CMK (cell line): ENCODE results near the gene PRKG1.

ENCODE experiments used
- DNase-seq: peaks from one replicate; pipeline ENCODE4 v3.0.0-alpha.2; 2010; ENCODE audit warnings: low read depth

Gene PRKG1

DNA sequence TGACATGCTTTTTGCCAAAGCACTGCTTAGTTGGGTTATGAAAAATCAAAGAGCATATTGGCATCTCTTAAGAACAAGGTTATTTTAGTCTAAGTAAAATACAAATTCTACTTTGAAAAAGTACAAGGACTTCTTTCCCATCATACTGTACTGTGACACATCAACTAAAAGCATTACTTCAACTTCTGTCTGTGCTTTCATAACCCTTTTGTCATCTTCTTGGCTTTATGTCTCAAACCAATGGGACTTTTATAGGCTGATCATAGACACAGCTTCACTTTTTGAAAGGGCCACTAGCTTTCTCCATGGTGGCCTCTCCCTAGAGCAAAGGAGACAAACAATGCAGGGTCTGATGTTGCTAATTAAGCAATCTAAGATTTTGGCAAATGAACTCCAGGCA is 814.0 kb downstream of the PRKG1 start:
- no peak for DNase-seq

DNA sequence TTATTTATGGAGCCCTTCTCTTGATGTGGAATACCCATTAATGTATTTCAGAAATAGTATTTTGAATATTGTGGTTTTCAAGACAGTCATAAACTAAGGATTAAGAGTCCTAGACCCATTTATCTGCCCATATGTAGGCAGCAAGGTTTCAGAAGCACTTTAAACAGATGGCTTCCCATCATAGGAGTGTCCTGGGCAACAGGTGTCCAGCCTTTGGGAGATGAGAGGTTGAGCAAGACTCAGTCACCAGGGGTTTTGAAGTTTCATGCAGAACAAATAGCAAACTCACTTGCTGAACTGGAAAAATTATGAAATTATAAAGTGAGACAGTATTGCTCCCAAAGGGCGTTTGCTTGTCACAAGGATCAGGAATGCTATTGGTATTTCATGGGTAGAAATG is 818.0 kb downstream of the PRKG1 start:
- DNase-seq, result no peak

DNA sequence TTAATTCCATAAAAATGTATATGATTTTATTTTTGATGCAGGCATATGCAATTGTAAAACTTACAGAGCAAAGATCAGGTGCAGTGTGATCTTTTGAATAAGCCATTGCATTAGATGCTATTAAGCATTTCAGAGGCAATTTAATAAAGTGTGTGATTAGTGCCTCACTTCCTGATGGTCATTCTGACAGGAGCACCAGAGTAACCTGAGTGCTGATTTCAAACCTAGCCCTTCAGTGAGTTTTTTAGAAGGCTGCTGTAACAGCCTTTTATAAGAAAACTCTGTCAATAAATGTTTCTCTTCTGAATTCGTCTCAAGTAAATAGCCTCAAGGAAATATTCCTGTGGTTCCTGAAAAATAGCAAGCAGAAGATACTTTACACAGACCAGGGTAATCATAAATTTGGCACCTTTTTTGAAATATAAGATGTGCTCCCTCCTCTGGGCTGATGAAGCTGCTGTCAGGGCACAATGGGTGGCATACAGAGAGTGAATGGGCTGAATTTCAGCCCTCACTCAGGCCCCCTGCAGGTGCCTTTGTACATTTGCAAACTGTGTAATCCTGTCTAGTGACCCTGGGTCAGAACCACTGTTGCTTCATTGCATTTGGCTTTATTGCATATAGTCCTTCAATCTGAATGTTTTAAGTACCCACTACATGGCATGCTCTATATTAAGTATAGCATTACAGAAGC is 818.8 kb downstream of the PRKG1 start:
- DNase-seq, result no peak

DNA sequence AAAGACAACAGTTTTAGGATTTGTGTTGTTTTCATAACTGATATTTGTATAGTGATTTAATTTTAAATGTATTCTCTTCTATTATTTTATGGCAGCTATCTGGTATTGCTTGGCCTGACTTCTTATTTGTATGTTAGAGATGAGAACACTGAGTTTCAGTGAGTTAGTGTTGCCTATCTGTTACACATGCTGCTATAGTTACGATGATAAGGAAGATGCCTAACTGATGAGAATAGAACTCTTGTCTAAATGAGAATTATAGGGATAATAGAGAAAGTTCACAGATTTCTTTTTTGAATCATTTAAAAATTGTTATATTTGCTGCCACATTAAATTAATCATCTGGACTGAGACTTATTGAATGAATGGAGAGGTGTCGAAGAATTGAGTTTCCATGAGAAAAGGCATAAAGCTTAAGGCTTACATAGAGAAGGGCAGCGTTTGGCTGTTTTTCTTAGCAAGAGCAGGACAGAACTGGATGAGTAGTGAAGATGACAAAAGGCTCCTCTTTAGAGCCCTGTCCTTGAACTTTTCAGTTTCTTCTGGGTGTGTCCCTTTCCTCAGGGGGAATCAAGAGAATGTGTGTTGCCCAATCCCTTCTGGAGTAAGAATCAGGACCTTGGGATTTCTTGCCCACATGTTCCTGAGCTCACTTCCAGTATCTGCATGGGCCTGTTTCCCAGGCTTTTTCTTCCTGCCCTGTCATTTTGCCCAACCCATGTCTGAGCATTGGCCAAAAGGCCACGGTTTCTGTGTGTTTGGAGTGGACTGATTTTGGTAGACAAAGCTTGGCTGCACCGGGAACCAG is 820.7 kb downstream of the PRKG1 start:
- DNase-seq, result no peak

DNA sequence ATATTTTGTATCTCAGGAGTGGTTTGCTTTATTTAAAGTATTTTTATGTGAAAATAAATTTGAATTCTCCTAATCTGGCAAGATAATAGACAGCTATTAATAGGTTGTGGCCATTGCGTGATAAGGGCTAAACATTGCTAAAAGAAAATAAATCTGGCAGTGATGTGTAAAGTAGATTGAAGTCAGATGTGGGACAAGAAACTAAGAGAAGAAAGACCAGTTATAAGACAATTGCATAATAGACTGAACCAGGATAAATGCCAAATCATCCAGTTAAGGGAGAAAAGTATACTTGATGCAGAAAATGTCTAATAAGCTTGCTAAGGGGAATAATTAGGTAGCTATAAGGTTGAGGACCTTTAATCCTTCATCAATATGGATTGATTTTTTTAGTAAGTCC is 822.6 kb downstream of the PRKG1 start:
- DNase-seq, result no peak

DNA sequence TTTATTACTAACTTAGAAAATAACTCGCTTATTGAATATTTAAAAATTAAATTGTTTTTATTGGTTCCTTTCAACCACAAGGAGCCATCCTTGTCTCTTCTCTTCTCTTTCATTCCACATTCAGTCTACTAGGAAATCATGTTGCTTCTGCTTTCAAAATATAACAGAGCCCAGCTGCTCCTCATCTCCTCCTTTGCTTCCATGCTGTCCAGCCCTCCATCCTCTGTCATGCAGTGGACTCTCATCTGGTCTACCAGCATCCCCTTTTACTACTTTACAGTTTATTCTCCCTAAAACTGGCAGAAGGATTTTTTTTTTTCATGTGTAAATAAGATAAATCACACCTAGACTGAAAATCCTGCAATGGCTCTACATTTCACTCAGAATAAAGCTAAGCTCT is 823.3 kb downstream of the PRKG1 start:
- DNase-seq, result no peak

DNA sequence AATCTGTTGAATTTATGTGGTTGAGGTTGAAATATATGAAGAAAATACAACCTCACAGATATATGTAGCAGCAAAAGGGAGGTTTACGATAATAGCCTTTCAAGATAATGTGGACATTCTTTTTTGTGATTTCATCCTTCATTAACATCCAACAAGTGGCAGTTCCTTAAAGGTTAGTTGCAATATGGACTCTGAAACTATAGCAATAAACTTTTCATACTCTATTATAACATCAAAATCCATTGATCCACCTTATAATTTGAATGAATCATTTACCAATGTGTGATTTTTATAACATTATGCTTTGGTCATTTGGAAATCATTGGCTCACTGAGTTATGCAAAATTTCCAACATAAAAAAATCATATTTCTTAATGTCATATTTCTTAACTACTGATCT is 825.9 kb downstream of the PRKG1 start:
- no peak for DNase-seq

DNA sequence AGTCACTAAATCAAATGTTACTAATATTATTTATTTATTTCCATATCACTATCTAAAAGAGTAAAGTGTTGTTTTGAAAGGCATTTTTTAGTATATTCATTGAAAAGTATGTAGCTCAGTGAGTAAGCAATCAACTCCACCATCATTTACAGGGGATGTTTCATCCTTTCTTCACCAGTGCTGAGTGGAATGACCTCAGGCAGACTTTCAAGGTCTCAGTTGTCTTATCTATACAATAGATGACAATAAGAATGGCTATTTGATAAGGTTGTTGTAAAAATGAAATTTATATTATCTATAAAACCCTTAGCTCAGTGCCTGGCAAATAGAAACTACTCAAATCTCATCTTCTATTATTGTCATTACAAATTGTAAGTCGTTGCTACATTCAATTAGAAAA is 829.4 kb downstream of the PRKG1 start:
- DNase-seq, result no peak

DNA sequence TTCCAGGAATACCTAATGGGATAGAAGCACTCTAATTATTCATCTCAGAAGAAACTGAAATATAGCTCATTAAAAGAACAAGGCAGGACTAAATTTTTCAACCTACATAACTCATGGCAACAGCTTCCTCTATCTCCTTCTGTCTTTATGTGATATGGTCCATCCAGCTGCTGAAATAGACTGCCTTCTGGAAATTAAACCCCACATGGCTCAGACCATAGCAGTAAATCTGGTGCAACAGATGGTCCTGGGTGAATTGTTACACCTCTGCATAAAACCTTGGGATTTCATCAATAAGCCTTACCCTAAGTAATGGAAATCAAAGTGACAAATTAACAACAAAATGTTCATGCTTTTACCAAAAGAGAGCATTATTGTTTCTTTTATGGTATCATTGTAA is 830.7 kb downstream of the PRKG1 start:
- DNase-seq, result no peak

DNA sequence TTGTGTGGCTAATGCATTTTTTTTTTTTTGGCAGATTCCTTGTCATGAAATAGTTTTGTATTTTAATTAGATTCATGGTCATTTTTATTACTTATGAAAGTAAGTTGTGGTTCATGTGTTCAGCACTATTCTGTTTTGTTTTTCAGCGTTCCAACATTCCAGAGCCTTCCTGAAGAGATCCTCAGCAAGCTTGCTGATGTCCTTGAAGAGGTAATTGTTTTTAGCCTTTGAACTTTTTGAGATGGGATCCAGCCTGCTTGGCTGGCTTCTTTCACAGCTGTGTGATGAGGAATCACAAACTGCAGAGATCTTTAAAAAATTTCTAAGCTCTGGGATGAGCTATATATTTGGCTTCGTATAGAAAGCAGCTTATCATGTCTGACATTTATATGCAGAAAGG is 833.1 kb downstream of the PRKG1 start:
- DNase-seq, result no peak

DNA sequence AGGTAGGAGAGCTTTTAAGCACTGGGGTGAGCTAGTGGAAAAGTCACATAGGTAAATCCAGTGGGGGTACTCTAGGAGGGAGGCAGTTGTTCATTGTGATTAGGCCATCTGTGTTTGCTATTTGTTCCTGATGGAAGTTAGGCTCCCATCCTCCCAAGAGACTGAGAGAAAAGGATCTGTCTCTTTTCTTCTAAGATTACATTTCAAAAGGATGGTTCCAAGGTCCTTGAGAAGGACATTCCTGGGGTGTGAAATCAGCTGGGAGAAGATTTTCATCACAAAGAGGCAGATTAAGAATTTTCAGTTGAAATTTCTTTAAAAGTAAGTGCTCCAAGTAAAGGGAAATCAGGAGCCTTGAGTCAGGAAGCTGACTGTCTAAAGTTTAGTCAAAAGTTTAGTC is 835.9 kb downstream of the PRKG1 start:
- DNase-seq, result no peak

DNA sequence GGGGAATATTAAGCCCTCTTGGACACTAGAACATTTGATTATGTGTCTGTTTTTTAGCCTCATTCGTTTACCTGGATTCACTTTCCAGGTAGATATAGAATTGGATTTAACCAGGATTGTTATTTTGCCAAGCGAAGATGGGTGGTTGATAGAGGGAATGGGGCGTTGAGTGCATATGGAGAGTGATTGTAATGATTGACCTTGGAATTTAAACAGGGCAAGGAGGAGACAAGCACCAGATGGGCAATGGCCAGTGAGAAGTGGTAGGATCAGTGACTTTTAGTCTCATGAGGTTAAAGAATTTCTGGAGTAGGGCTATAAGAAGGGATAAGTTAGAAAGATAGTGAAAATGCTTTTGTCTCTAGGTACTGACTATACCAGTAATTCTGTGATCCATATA is 836.3 kb downstream of the PRKG1 start:
- DNase-seq, result no peak

DNA sequence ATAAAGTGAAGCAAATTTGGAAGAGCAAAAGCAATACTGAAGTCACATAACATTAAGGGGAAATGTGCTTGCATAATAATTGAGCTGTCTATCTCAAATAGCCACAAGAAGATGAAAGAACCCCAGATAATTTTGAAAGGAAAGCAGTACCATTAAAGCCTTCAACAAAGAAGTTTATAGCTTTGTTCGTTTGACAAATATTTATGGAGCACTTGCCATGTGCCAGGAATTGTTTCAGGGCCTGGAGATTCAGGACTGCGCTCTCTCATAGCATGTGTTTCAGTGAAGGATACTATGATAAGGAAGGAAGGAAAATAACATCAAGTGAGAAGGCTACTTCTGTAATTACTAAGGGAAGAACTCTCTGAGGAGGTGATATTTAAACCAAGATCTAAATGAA is 837.4 kb downstream of the PRKG1 start:
- no peak for DNase-seq

DNA sequence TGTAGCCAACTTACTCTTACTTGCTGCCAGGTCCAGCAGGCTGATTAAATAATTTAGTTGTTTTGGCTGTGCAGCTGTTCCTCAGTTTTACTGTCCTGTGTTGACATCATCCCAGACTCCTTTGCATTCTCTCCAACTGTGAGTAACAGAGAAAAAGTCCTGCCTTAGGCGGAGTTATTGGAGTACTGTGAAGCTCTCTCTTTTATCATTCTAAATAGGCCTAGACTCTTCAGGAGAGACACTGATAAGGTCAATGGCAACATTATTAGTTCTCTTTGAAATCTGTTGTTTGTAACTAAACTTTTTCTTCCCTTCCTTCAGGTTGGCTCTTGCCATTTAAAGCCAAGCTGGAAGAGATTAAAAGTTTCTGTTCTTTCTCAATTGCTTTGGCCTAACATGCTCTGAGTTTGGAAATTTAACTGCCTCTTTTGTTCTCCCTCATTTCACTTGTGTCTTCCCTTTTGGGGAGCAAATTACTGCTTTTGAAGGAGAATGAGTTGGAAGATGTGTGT is 840.8 kb downstream of the PRKG1 start:
- DNase-seq, result no peak

DNA sequence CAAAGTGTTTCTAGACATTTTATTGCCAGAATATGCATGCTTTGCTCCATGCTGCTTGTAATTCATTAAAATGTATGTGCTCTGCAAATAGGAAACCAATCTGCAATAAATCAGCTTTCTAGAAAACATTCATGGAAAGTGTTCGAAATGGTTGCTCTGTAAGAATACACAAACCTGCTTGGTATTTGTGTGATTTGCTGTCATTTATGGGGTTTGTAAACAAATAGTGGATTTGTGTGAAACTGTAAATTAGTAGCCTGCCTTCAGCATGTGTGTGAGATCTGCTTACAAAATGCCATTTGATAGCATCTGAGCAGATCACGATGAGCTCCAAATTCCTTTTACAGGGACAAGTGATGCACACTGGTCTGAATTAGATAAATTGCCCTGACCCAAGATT is 844.2 kb downstream of the PRKG1 start:
- DNase-seq, result no peak

DNA sequence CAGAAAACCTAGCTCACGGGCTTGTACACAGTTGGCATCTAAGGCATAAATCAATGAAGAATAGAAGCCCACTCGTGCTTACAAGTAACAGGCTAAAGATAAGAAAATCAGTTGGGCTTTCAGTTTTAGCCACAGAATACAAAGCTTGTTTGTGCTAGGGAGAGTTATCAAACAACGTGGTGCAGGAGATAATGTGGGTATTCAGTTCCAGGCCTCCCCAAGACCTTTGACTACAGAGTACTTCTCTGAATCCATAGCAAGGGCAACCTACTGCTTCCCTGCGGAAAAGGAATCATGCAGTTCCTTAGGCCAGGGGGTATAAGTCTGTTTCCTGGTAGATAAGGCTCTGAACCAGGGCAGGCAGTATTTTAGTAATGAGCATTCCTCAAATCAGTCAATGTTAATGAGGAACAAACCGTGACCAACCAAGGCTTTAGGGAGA is 844.6 kb downstream of the PRKG1 start:
- no peak for DNase-seq

DNA sequence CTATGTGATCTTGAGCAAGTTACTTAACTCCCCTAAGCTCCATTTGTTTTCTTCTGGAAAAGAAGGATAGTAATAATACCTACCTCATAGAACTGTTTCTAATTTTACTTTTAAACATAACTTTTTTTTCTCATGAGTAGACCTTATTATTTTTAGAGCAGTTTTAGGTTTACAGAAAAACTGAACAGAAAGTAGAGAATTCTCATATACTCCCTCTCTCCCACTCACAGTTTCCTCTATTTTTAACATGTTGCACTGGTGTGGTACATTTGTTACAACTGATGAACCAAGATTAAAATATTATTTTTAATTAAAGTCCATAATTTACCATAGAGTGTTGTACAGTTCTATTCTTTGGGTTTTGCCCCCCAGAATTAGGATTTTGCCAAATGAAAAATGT is 846.4 kb downstream of the PRKG1 start:
- DNase-seq, result no peak

DNA sequence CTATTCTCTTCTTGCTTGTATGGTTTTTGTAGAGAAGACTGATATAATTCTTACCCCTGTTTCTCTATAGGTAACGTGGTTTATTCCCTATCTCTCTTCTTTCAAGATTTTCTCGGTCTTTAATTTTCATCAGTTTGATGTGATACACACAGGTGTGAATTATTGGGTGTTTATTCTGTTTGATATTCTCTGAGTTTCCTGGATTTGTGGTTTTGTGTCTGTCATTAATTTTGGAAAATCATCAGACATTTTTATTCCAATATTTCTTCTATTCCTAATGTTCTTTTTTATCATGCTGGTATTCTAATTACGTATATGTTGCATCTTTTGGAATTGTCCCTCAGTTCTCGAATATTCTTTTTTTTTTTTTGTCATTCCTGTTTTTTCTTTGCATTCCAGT is 850.1 kb downstream of the PRKG1 start:
- DNase-seq, result no peak

DNA sequence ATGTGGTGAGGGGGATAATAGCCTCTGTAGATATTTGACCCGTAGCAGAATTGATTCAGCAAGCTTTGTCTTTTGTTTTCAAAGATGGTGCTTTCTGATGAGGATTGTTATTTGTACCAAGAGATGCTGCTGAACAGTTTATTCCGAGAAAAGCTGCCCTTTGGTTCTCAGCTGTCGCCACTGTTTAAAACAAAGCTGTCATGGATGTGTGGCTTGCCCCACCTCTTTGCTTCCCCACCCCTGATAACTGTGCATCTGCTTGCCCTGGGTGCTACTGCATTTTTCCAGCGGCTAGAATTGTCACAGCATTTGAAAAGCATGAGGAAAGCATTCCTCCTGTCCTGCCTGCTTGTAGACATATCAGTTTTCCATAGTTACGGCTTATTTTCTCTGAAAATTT is 852.0 kb downstream of the PRKG1 start:
- no peak for DNase-seq

DNA sequence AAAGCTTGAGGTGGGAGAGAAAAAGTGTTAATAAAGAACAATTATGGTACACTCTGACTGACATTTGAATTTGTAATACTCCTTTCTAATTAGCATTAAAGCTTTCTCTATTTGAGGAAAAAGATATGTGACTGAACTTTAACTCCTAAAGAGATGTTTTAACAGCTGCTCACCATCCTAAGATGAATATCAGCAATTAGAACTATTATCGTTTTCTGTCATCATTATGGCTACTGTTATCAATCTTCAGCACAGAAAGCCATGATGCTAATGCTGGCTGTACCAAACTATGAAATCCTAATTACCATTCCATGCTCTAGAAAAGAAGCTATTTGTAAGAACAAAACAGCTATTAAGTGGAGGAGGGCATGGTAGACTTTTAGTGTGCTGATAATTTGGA is 853.9 kb downstream of the PRKG1 start:
- no peak for DNase-seq

DNA sequence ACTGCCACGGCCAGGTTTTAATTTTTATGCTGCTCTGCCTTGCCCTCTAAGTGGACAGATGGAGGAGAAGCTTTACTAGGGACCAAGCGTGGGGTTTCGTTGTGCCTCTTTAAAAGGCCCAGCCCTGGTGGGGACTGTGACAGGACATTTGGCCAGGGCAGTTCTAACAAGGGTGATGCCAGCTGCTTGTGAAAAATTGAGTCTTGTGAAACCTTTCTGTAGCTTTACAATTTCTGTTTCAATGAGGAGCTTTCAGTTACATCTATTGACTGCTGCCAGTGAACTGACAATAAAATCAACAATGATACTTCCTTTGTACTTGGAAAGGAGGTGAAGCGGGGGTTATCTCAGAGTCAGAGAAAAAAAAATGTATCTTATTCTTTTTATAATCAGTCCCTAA is 858.2 kb downstream of the PRKG1 start:
- DNase-seq, result no peak

DNA sequence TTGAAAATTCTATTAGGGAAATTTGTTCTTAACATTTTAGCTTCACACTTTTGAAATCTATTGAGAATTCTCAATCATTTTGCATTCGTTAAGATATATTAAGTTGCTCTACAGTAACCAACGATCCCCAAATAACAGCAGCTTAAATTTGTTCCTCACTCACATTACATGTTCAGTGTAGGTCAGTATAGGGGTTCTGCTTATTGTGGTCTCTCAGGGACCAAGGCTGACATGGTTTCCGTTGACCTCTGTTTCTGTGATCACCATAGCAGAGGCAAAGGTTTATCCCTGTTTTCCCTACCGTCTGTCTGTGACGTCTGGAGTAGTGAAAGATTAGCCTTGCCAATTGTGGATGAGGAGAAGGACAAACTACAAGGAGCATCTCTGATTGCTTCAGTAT is 860.1 kb downstream of the PRKG1 start:
- DNase-seq, result no peak

DNA sequence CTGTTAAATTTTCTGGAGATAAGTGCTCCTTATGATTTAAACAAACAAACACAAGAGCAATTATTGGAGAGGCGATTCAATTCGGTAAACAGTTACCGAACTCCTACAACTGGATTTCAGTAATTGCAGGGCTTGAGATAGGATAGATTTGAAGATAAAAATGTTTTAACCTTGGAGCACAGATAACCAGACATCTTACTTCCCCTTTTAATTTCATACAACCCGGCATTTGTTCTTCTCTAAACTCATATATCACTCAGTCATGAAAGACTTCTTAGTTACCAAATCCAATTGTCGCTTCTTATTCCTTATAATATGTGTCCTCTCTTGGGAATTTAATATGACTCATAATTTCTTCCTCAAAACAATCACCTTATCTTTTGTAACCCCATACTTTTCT is 861.1 kb downstream of the PRKG1 start:
- no peak for DNase-seq
